ENCODE data around the gene LTBP1.

GRCh38 chr2:32904751-32905150 lies 42.0 kb upstream of the LTBP1 start:
- TF ChIP-seq CTCF (conservative IDR thresholded peaks at IDR 0.05) (no peak), EZH2 (IDR thresholded peaks at IDR 0.05; ENCODE audit: low read depth) (no peak)
